Measurements from ENCODE around the gene GCC2. TPM values are rescaled to one million over a fixed set of nuclear protein-coding genes. Genes with fewer than 3 reads are reported as not detected.

The GCC2 gene
- total and polyA plus RNA-seq, 2 experiments from 2014 or later = 43.4 to 172 TPM

GRCh38 chr2:108409768-108410167 lies 39.2 kb upstream of the GCC2 start (continued):
- TF ChIP-seq ZNF462 (CRISPR knock-in tag; IDR thresholded peaks at IDR 0.05) (no peak), CTCF (conservative IDR thresholded peaks at IDR 0.05; ENCODE audit: low read depth in 2 of 2) (no peak), STAT1 (IDR thresholded peaks at IDR 0.05; ENCODE audit: unreplicated experiment) (no peak), POLR2AphosphoS5 (IDR thresholded peaks at IDR 0.05; ENCODE audit: low read depth) (no peak), EZH2phosphoT487 (IDR thresholded peaks at IDR 0.05; ENCODE audit: unreplicated experiment) (no peak), NANOG (IDR thresholded peaks at IDR 0.05; ENCODE audit: borderline replicate concordance) (no peak)

GRCh38 chr2:108412995-108413710 lies 35.9 kb upstream of the GCC2 start:
- Histone ChIP-seq H3F3A (replicated peaks; ENCODE audit: low read depth) (no peaks in the 10 kb centered on the region), H3K79me2 (replicated peaks; ENCODE audit: insufficient read depth) (no peaks in the 10 kb centered on the region), H3K9me2 (ENCODE audit: insufficient read depth) (no peaks in the 10 kb centered on the region; the same call in 1 of the 2 replicates), H3K27me3 (ENCODE audit: insufficient read depth) (no peaks in the 10 kb centered on the region), H4K20me1 (replicated peaks; ENCODE audit: insufficient read depth) (no peaks in the 10 kb centered on the region), H3K27ac (ENCODE audit: low read depth) (no peak overlapping the region), H2AFZ (no peak overlapping the region), H3K4me3 (no peak overlapping the region), H3K4me2 (no peak overlapping the region), H3K4me1 (ENCODE audit: insufficient read depth) (no peaks in the 10 kb centered on the region), H3K36me3 (ENCODE audit: insufficient read depth) (no peaks in the 10 kb centered on the region)
- Mint-ChIP-seq H3K27ac (no peak overlapping the region), H3K4me1 (no peaks in the 10 kb centered on the region), H3K27me3 (ENCODE audit: insufficient read depth, low read depth, poor library complexity) (no peaks in the 10 kb centered on the region), H3K9me3 (no peaks in the 10 kb centered on the region), H3K36me3 (ENCODE audit: low read depth) (no peaks in the 10 kb centered on the region), H3K4me3 (no peak overlapping the region)
- ATAC-seq (no peak), DNase-seq (ENCODE audit: low spot score) (no peak)
- TF ChIP-seq ETS1 (IDR thresholded peaks at IDR 0.05) (no peak), CREB1 (CRISPR knock-in tag; IDR thresholded peaks at IDR 0.05; ENCODE audit: low read depth) (no peak), NANOG (IDR thresholded peaks at IDR 0.05; ENCODE audit: borderline replicate concordance) (no peak), EZH2 (IDR thresholded peaks at IDR 0.05; ENCODE audit: low read depth, unreplicated experiment) (no peak), EZH2phosphoT487 (IDR thresholded peaks at IDR 0.05; ENCODE audit: unreplicated experiment) (no peak), REST (IDR thresholded peaks at IDR 0.05; ENCODE audit: unreplicated experiment) (no peak), ZNF114 (CRISPR knock-in tag; IDR thresholded peaks at IDR 0.05) (no peak)
